GM10266 (cell line): ENCODE results near the gene NRIP1.
"Not testable (repeated sequence)": the region's sequence is repeated elsewhere in the genome, so short reads cannot be mapped to it uniquely, and the experiment has no call there.

Experiments used
- DNase-seq: peaks from one replicate; pipeline ENCODE4 v3.0.0; 2012; ENCODE audit errors: extremely low spot score
- CTCF ChIP-seq: IDR thresholded peaks from 2 replicates; pipeline ENCODE4 v1.5.1; 2012; ENCODE audit warnings: mild to moderate bottlenecking, low read depth; ENCODE audit not compliant: control insufficient read depth, insufficient read depth; ENCODE audit errors: missing control alignments

NRIP1 gene

DNA sequence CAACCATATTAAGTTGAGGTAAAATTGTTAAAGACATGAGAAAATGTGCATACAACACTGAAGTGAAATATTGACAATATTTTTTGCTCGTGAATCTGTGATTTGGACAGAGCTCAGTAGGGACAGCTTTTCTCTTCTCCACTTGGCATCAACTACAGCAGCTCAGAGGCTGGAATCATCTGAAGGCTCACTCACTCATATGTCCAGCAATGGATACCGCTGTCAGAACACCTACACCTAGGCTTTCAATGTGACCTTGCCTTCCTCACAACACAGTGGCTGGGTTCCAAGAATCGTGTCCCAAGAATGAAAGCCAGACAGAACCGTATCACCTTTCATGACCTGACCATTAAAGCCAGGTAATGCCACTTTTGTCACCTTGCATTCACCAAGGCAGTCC is 115.2 kb downstream of the NRIP1 start:
- TF ChIP-seq CTCF = no peak
- no peak for DNase-seq

GRCh38 chr21:14947613-14948160 is 117.1 kb downstream of the NRIP1 start:
- DNase-seq = no peak
- no peak for TF ChIP-seq CTCF

GRCh38 chr21:14945176-14945575 is 119.6 kb downstream of the NRIP1 start:
- TF ChIP-seq CTCF = no peak
- DNase-seq = no peak

GRCh38 chr21:14943616-14944015 is 121.2 kb downstream of the NRIP1 start:
- DNase-seq = no peak
- no peak for TF ChIP-seq CTCF

GRCh38 chr21:14942801-14943490 is 121.9 kb downstream of the NRIP1 start:
- no peak for TF ChIP-seq CTCF

DNA sequence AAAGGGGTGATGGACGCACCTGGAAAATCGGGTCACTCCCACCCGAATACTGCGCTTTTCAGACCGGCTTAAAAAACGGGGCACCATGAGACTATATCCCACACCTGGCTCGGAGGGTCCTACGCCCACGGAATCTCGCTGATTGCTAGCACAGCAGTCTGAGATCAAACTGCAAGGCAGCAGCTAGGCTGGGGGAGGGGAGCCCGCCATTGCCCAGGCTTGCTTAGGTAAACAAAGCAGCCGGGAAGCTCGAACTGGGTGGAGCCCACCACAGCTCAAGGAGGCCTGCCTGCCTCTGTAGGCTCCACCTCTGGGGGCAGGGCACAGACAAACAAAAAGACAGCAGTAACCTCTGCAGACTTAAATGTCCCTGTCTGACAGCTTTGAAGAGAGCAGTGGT is 137.5 kb downstream of the NRIP1 start:
- DNase-seq = not testable (repeated sequence)

More at GRCh38 chr21:14942801-14943490, 121.9 kb downstream of the NRIP1 start:
- no peak for DNase-seq

DNA sequence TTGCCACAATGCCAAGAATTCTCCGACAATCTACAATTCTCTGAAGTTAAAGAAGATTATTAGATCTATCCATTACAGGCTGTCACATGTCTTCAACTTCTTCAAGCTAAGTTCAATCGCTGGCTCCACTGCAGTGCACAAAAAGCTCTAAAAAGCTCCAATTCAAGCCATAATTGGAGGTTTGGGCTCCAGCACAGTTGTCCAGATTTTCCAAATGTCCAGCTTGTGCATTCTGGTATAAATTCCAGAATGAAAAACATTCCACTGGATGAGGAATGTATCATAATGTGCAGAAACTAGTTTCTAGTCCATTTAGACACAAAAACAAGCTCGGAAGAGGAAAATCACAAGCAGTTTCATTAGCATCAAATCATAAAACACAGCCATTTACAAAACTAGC is 138.6 kb downstream of the NRIP1 start:
- no peak for TF ChIP-seq CTCF
- DNase-seq = no peak
